ENCODE measurements around the gene ADRA1B. TPM values are rescaled to one million over a fixed set of nuclear protein-coding genes. Genes with fewer than 3 reads are reported as not detected.

The ADRA1B gene
- total RNA-seq, 2 experiments from 2014 or later: not detected

DNA sequence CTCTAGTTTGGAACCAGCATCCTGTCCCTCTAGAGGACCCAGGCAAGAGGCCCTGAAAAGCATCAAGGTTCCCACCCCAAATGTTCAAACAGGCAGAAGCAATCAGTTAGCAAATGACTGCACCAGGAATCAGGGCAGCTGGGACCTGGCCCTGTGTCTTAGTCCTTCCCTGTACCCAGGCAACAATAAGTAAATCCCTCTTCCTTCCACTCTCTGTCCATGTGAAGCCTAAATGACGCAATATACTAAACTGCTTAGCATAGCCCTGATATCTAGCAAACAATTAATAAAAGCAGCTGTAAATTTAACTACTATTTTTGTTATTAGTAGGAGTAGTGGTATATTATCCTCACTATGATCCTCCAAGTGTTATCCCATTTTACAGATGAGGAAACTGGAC is 13.2 kb upstream of the ADRA1B start:
- CTCF ChIA-PET: interaction anchor here (1.5 kb wide), 1 partner anchor 12 kb away, joined by 4 read pairs; no protein-coding TSS in a partner anchor
- H3K9me3 Mint-ChIP-seq (ENCODE audit: low read depth): no peaks in the 10 kb centered on the region
- POLR2A ChIA-PET: no interaction called here
- peaks cover 13% of the 10 kb centered on the region for H3K4me1 Mint-ChIP-seq
- DNase-seq (no peak), ATAC-seq (no peak)
- intact Hi-C loops (cut with DNase I, micrococcal nuclease): no loop called here
- H3K4me3 Mint-ChIP-seq: no peak overlapping the region
- no peaks in the 10 kb centered on the region for H3K36me3 Mint-ChIP-seq (ENCODE audit: low read depth)
- no peak overlapping the region for H3K27ac Mint-ChIP-seq
- H3K27me3 Mint-ChIP-seq: peaks cover 15% of the 10 kb centered on the region

DNA sequence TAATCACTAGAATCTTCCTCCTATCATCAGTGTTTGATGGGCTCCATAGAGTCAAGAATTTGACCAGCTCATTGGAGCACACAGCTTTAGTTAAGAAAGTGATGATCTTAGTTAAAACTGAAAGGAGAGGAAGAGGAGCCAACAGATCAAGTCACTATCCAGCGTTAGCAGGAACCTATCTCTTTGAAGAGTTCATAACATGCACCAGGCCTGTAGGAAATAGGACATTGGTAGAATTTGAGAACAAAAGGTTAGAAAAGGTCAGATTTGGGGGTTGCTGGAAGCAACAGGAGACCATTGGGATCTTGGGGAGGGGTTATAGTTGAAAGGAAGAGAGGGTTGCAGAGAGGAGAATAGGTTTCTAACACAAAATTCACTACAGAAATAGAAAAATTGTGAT is 11.4 kb upstream of the ADRA1B start:
- ATAC-seq (no peak), DNase-seq (no peak)
- Mint-ChIP-seq H3K36me3 (ENCODE audit: low read depth) (no peaks in the 10 kb centered on the region), H3K4me3 (no peak overlapping the region), H3K4me1 (peaks cover 13% of the 10 kb centered on the region), H3K27me3 (peaks cover 15% of the 10 kb centered on the region), H3K27ac (no peak overlapping the region), H3K9me3 (ENCODE audit: low read depth) (no peaks in the 10 kb centered on the region)
- intact Hi-C loops (cut with DNase I, micrococcal nuclease): no loop called here
- ChIA-PET POLR2A (no interaction called here), CTCF (interaction anchor here (1.5 kb wide), 1 partner anchor 10 kb away, joined by 4 read pairs; no protein-coding TSS in a partner anchor)

DNA sequence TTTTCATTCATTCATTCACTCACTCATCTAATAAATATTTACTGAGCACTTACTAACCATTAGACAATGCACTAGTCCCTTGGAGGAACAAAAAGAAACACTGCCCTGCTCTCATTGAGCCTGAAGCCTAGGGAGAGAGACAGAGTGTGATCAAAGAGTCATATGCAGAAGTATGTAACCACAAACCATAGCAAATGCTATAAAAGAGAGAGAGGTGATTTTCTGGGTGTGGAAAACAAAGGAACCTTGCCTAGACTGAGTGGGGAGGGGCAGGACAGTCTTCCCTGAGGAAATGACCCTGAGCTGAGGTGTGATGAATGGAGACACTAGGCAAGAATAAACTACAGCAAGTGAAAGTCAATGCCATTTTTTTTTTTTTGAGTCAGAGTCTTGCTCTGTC is 10.8 kb upstream of the ADRA1B start:
- no peak overlapping the region for H3K27ac Mint-ChIP-seq
- DNase-seq: no peak
- peaks cover 13% of the 10 kb centered on the region for H3K4me1 Mint-ChIP-seq
- H3K36me3 Mint-ChIP-seq (ENCODE audit: low read depth): no peaks in the 10 kb centered on the region
- H3K9me3 Mint-ChIP-seq (ENCODE audit: low read depth): no peaks in the 10 kb centered on the region
- ChIA-PET CTCF (no interaction called here), POLR2A (no interaction called here)
- no peak for ATAC-seq
- peaks cover 15% of the 10 kb centered on the region for H3K27me3 Mint-ChIP-seq
- H3K4me3 Mint-ChIP-seq: no peak overlapping the region
- intact Hi-C loops (cut with DNase I, micrococcal nuclease): no loop called here

DNA sequence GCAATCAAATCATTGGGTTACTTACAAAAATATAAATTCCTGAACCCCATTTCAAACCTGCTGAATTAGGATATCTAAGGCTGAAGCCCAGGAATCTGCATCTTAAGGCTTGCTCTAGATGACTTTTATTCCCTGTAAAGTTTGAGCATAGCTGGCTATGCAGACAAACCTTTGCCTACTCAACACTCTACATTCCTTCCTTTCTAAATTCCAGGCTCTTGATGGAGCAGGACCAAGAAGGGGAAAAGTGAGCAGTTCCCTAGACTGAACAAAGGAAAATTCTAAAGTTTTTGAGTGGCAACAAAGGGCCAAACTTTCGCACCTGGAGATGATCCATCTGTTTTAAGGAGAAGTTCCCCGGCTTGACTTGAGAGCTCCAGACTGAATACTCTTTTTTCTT is 9.8 kb upstream of the ADRA1B start:
- intact Hi-C loops (cut with DNase I, micrococcal nuclease): no loop called here
- H3K4me1 Mint-ChIP-seq: peaks cover 13% of the 10 kb centered on the region
- ChIA-PET POLR2A (no interaction called here), CTCF (interaction anchor here (1.1 to 2.3 kb wide), 2 partner anchors 10 to 80 kb away, joined by 3 to 10 read pairs; partner anchors contain the start of gene ADRA1B)
- no peak for ATAC-seq
- no peaks in the 10 kb centered on the region for H3K9me3 Mint-ChIP-seq (ENCODE audit: low read depth)
- no peak for DNase-seq
- H3K27me3 Mint-ChIP-seq: peaks cover 13% of the 10 kb centered on the region
- no peaks in the 10 kb centered on the region for H3K36me3 Mint-ChIP-seq (ENCODE audit: low read depth)
- H3K4me3 Mint-ChIP-seq: no peak overlapping the region
- H3K27ac Mint-ChIP-seq: no peak overlapping the region

DNA sequence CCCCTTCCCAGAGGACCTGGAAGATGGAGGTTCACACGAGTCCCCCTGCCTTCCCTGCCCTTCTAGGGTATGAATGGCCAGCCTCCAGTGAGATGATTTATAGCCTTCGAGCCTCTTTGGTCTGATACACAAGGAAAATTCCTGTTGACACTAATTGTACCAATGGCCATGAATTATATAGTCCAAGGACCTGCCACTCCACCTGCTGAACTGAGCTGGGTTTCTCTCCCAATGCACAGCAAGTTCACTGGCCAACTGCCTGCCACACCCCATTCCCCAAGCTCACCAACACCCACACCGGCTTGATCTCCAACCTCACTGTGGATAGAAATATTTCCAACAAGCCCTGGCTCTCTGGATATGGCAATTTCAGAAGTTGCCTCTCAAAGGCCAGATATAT is 9.3 kb upstream of the ADRA1B start:
- ChIA-PET POLR2A (interaction anchor here (0.6 kb wide), 1 partner anchor 747 kb away, joined by 3 read pairs; no protein-coding TSS in a partner anchor), CTCF (interaction anchor here (1.1 to 2.3 kb wide), 2 partner anchors 9 to 80 kb away, joined by 3 to 10 read pairs; partner anchors contain the start of gene ADRA1B)
- peaks cover 13% of the 10 kb centered on the region for H3K27me3 Mint-ChIP-seq
- DNase-seq (no peak), ATAC-seq (no peak)
- intact Hi-C loops (cut with DNase I, micrococcal nuclease): no loop called here
- no peak overlapping the region for H3K27ac Mint-ChIP-seq
- H3K4me1 Mint-ChIP-seq: peaks cover 13% of the 10 kb centered on the region
- H3K9me3 Mint-ChIP-seq (ENCODE audit: low read depth): no peaks in the 10 kb centered on the region
- H3K4me3 Mint-ChIP-seq: no peak overlapping the region
- no peaks in the 10 kb centered on the region for H3K36me3 Mint-ChIP-seq (ENCODE audit: low read depth)

DNA sequence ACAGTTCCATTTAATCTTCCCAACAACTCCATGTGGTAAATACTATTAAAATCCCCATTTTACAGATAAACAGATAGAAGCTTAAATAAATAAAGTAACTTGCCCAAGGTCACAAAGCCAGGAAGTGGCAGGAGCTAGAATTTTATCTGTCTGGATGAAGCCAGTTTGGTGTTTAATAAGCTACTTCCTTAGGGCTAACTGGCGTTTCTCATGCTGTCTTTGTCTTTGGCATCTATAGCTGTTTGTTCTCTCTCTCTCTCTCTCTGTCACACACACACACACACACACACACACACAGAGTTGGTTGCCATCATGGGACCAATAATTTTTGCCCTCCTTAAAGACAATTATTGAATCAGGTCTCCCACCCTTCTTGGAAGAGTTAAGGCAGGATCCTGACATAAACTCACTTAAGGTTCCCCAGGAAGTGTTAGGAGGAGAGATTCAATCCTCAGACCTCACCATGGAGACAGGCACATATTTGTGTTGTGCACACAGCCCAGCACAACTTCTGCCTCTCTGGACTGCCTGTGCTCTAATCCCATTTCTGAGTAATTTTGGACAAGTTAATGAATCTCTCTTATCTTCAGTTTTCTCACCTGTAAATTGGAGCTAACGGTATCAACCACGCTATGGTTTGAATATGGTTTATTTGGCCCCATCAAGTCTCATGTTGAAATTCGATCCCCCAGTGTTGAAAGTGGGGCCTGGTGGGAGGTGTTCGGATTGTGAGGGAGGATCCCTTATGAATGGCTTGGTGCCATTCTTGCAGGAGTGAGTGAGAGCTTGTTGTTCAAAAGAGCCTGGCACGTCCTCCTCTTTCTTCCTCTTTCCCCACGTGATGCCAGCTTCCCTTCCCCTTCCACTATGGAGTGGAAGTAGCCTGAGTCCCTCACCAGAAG is 8.3 kb upstream of the ADRA1B start:
- Mint-ChIP-seq H3K4me3 (no peak overlapping the region), H3K4me1 (peaks cover 8% of the 10 kb centered on the region), H3K27me3 (peaks cover 16% of the 10 kb centered on the region), H3K27ac (no peak overlapping the region), H3K36me3 (ENCODE audit: low read depth) (no peaks in the 10 kb centered on the region), H3K9me3 (ENCODE audit: low read depth) (no peaks in the 10 kb centered on the region)
- DNase-seq (no peak), ATAC-seq (no peak)
- intact Hi-C loops (cut with DNase I, micrococcal nuclease): no loop called here
- CTCF ChIA-PET: interaction anchor here (0.7 to 2.3 kb wide), 4 partner anchors 8 to 575 kb away, joined by 3 to 10 read pairs (median 4); partner anchors contain the start of gene ADRA1B
- POLR2A ChIA-PET: interaction anchor here (0.6 kb wide), 1 partner anchor 748 kb away, joined by 3 read pairs; no protein-coding TSS in a partner anchor

DNA sequence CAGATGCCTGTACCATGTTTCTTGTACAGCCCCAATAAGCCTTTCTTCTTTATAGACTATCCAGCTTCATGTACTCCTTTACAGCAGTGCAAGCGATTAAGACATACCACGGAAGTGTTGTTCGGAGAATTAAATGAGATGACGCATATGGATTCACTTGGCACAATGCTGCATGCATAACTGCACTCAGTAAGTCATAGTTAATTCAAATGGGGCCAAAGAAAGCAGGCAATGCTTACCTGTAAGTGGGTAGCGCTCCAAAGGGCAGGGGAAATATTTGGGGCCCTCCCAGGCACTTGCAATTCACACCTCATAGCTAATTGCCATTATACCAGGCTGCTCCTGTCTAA is 7.7 kb upstream of the ADRA1B start:
- intact Hi-C loops (cut with DNase I, micrococcal nuclease): no loop called here
- H3K4me1 Mint-ChIP-seq: peaks cover 8% of the 10 kb centered on the region
- ChIA-PET CTCF (interaction anchor here (0.7 to 1.1 kb wide), 3 partner anchors 16 to 576 kb away, joined by 3 to 4 read pairs (median 3); no protein-coding TSS in a partner anchor), POLR2A (no interaction called here)
- DNase-seq: no peak
- ATAC-seq: no peak
- H3K36me3 Mint-ChIP-seq (ENCODE audit: low read depth): no peaks in the 10 kb centered on the region
- peaks cover 19% of the 10 kb centered on the region for H3K27me3 Mint-ChIP-seq
- no peak overlapping the region for H3K27ac Mint-ChIP-seq
- H3K9me3 Mint-ChIP-seq (ENCODE audit: low read depth): no peaks in the 10 kb centered on the region
- H3K4me3 Mint-ChIP-seq: no peak overlapping the region

DNA sequence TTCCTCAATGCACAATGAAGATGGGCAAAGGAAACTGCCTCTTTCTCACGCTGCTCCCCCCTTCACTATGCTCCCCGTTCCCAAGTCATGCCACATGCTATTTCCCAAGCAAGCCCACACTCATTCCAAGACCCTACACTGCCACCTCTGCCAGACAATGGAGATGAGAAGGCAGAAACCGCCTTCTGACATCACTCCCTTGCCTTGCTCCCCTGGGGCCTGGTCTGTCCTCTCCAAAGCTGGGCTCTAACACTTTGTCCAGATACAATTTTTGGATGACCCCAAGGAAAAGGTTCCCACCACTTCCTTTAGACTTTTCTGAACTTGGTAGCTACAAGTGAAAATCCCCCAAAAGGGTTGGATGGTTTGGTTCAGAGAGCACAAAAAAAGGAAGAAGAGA is 7.2 kb upstream of the ADRA1B start:
- ATAC-seq (no peak), DNase-seq (no peak)
- Mint-ChIP-seq H3K36me3 (ENCODE audit: low read depth) (no peaks in the 10 kb centered on the region), H3K27me3 (peaks cover 22% of the 10 kb centered on the region), H3K27ac (no peak overlapping the region), H3K9me3 (ENCODE audit: low read depth) (no peaks in the 10 kb centered on the region), H3K4me1 (peaks cover 8% of the 10 kb centered on the region), H3K4me3 (no peak overlapping the region)
- ChIA-PET POLR2A (no interaction called here), CTCF (interaction anchor here (1.3 to 1.4 kb wide), 2 partner anchors 8 to 12 kb away, joined by 4 to 5 read pairs; no protein-coding TSS in a partner anchor)
- intact Hi-C loops (cut with DNase I, micrococcal nuclease): no loop called here

DNA sequence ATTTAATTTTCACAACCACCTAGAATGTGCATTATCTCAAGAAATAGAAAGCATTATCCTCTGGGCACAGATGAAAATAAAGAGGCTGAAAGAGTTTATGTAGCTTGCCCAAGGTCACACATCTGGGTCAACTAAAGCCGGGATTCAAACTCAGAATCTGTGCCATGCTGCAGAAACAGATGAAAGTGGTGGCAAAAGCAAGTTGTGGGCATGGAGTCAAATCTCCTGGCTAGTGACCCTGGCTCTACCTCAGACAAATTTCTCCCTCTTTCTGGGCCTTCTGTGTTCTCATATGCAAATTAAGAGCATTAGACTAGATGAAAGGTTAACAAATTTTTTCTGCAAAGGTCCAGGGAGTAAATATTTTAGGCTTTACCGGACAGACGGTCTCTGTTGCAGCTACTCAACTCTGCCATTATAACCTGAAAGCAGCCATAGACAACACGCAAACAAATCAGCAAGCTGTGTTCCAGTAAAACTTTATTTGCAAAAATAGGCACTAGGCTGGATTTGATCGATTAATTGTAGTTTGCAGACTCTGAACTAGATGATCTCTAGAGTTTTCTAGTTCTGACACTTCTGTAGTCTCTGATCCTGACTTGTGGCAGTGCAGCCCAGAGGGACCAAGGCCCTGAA is 6.0 kb upstream of the ADRA1B start:
- ATAC-seq (no peak), DNase-seq (no peak)
- intact Hi-C loops (cut with DNase I, micrococcal nuclease): no loop called here

DNA sequence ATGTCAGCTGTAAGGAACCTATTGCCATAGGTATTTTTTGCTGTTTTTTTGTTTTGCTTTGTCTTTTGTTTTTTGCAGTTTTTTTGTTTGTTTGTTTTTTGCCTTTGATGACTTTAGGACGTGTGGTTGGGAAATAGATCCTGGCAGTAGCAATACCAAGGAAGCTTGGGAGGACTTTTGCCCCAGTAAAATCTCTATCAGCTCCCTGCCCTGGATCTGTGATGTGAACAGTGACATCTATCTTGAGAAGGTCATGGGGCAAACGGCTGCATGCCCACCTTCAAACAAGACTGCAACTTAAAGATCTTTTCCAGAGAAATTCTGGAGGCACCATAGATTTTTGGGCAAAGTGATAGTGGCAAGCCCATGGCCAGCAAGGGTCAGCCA is 5.4 kb upstream of the ADRA1B start:
- POLR2A ChIA-PET: interaction anchor here (0.6 kb wide), 1 partner anchor 816 kb away, joined by 3 read pairs; no protein-coding TSS in a partner anchor
- DNase-seq (no peak), ATAC-seq (no peak)
- CTCF ChIA-PET: interaction anchor here (0.5 to 1.4 kb wide), 3 partner anchors 10 to 671 kb away, joined by 3 to 4 read pairs (median 3); no protein-coding TSS in a partner anchor
- Mint-ChIP-seq H3K4me1 (peaks cover 2% of the 10 kb centered on the region), H3K4me3 (no peak overlapping the region), H3K27ac (no peak overlapping the region), H3K36me3 (ENCODE audit: low read depth) (no peaks in the 10 kb centered on the region), H3K9me3 (ENCODE audit: low read depth) (no peaks in the 10 kb centered on the region), H3K27me3 (peaks cover 32% of the 10 kb centered on the region)
- intact Hi-C loops (cut with DNase I, micrococcal nuclease): no loop called here

More for the DNA sequence above, 6.0 kb upstream of the ADRA1B start:
- Mint-ChIP-seq H3K36me3 (ENCODE audit: low read depth) (no peaks in the 10 kb centered on the region), H3K27ac (no peak overlapping the region), H3K27me3 (peaks cover 29% of the 10 kb centered on the region), H3K9me3 (ENCODE audit: low read depth) (no peaks in the 10 kb centered on the region), H3K4me1 (peaks cover 3% of the 10 kb centered on the region), H3K4me3 (no peak overlapping the region)
- CTCF ChIA-PET: interaction anchor here (0.5 to 1.4 kb wide), 4 partner anchors 10 to 260 kb away, joined by 3 to 5 read pairs (median 4); no protein-coding TSS in a partner anchor
- POLR2A ChIA-PET: interaction anchor here (0.6 kb wide), 1 partner anchor 816 kb away, joined by 3 read pairs; no protein-coding TSS in a partner anchor

DNA sequence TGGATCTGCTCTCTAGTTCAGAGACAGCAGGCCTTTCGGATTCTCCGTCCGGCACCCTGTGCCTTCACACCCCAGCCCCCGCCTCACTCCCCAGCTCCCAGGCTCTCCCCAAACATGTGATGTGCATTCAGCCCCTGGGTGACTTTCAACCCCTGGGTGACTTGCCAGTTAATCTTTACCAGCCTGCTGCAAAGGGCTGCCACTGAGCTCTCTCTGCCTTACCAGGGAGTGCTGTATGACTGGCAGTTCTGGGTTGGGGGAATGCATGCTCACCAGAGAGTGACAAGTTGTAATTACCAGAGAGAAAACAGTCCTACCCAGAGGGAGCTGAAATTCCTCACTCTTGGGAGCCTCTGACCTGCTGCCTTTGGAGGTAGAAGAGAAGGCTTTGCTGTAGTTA is 4.9 kb upstream of the ADRA1B start:
- peaks cover 32% of the 10 kb centered on the region for H3K27me3 Mint-ChIP-seq
- CTCF ChIA-PET: interaction anchor here (0.7 kb wide), 1 partner anchor 672 kb away, joined by 3 read pairs; no protein-coding TSS in a partner anchor
- H3K4me1 Mint-ChIP-seq: peaks cover 2% of the 10 kb centered on the region
- ATAC-seq: no peak
- no peaks in the 10 kb centered on the region for H3K36me3 Mint-ChIP-seq (ENCODE audit: low read depth)
- no peak for DNase-seq
- H3K27ac Mint-ChIP-seq: no peak overlapping the region
- POLR2A ChIA-PET: no interaction called here
- no peaks in the 10 kb centered on the region for H3K9me3 Mint-ChIP-seq (ENCODE audit: low read depth)
- H3K4me3 Mint-ChIP-seq: no peak overlapping the region
- intact Hi-C loops (cut with DNase I, micrococcal nuclease): no loop called here

Measured in activated CD4-positive, alpha-beta T cell treated with anti-CD3 and anti-CD28 coated beads for 36 hours (primary cell).